Inferior parietal cortex (tissue), 1 donor: ENCODE measurements around the gene STK11IP.
A peak's percentile ranks its signal among the peaks of the same experiment; 100 is the strongest.

Source experiments
- DNase-seq: peaks from one replicate; pipeline ENCODE4 v3.0.0-alpha.2; 2016; ENCODE audit errors: extremely low spot score

The STK11IP gene

GRCh38 chr2:219578811-219579613, 18.6 kb upstream of the STK11IP start:
- DNase-seq: no peak

- DNase-seq: no peak
Observed at GRCh38 chr2:219581346-219581745, 16.3 kb upstream of the STK11IP start.

GRCh38 chr2:219591091-219591490, 6.6 kb upstream of the STK11IP start:
- DNase-seq: no peak

DNA sequence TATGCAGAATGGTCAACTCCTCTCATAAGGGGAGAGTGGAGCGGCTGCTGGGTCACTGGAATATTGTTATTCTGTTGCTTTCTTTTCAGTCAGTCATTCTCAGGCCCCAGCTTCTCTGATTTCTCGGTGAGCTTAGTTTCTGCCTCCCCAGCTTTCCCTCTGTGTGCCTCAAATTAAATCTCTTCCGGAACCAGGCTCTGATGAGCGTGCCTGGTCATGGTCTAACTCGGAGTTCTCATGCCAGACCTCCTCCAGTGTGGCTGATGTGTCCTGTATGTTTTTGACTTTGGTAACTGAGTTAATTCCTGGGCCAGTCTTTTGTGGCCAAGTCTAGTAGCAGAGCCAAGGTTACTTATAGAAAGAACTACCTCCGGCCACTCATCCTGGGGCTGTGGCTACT, 4.9 kb upstream of the STK11IP start:
- no peak for DNase-seq

DNA sequence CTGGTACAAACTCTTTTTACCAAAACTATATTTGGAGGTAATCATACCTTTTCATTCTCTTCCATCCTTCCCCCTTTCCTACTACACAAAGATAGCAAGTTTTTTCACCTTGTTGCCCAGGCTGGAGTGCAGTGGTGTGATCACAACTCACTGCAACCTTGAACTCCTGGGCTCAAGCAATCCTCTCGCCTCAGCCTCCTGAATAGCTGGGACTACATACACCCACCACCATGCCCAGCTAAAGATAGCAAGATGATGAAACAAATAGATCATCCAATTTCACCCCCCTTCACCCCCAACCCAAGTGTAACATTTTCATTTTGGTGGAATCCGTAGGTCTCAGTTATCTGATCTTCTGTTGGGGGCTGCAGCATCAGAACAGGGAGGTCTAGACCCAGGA, 4.5 kb upstream of the STK11IP start:
- no peak for DNase-seq

DNA sequence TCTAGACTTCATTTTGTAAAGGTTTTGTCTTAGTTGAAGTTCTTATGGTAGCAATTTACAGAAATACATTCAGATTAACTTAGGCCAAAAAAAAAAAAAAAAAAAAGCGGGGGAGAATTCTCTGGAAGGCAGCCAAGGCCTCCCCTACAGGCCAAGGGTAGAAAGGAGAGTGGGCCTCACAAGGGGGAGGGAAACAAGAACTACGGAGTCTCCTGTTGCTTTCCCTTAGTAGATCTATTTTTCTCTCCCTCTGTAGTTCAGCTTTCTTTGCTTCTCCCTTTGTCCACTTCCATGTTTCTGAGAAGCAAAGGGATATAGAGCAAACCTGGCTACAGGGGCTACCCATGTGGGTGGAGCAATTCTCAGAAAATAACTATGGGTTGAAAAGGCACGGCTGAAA, 2.4 kb upstream of the STK11IP start:
- DNase-seq: no peak

- peak; percentile 52 for DNase-seq
Observed at GRCh38 chr2:219596954-219597551, 604 bp upstream of the STK11IP start.

DNA sequence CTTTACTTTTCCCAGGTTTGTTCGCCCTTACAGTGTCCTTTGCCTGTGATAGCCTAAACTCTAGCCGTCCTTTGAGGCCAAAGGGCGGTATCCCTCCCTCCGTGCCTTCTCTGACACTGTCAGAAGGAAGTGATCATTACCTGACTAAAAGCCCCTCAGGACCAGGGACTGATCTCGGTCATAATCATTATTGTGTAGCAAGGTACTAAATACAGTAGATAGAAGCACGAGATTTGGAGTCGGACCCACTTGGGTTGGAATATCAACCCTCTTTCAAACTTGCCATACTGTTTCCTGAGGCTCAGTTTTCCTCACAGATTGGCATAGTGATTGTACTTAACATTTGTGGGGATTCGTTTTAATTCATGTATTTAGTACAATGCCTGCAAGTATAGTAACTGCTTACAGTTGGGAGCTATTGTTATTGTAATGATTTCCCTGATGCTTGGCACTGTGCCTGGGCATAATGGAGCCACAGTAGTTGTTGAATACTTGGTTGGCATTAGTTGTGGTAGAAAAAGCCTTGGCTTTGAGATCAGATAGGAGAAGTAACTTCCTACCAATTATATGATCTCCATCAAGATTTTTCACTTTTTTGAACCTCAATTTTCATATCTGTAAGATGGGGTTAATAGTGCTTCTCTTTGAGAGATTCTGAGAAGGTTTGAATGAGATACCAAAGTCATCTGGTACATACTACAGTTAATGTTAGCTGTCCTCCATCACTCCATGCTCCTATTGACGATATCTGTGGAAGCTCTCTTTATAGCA, 836 bp downstream of the STK11IP start:
- no peak for DNase-seq

DNA sequence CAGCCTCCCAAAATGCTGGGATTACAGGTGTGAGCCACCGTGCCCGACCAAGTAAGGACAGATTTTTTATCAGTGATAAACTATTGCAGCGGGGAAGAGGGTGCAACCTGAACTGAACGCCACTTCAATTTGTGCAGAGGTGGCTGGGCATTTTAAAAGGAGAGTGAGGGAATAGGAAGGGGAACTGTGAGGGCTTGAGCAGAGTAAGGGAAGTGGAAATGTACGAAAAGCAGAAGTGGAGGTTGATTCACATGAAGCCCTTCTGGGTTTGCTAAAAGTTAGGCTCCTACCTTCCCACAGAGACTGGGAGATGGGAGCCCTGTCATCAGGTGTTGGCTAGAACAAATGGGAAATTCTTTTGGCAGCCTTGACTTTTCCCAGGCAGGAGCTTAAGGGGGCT, 6.1 kb downstream of the STK11IP start:
- no peak for DNase-seq

DNA sequence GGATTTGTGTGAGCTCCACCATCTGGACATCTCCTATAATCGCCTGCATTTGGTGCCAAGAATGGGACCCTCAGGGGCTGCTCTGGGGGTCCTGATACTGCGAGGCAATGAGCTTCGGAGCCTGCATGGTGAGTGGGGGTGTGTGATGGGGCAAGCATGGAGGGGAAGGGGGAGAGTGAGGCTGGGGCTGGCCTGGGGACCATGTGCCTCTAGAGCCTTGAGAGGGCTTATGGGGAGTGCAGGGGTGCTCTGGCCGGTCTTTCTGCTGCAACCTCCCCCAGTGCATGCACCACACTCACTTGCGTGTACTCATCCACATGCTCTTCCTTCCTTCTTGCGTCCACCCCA, 7.9 kb downstream of the STK11IP start:
- DNase-seq: no peak

- no peak for DNase-seq
Observed at GRCh38 chr2:219607931-219608330, 10.3 kb downstream of the STK11IP start.

GRCh38 chr2:219608399-219608964, 10.8 kb downstream of the STK11IP start:
- DNase-seq: no peak

GRCh38 chr2:219609149-219609750, 11.6 kb downstream of the STK11IP start:
- no peak for DNase-seq

DNA sequence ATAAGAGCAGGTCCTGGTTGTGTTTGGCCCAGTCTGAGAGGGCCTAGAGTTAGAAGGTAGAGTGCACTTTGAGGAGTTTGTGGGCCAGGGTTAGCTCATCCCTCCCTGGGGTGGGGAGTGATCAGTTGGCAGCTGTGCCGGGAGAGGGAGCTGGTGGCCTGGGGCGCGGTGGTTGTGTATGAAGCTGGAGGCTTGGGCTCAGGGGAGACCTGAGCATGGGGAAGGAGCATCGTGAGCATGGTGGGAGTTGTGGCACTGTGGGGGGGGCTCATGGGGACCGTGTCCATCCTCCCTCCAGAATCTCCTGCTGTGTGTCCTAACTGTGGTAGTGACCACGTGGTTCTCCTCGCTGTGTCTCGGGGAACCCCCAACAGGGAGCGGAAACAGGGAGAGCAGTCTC, 13.6 kb downstream of the STK11IP start:
- no peak for DNase-seq

DNA sequence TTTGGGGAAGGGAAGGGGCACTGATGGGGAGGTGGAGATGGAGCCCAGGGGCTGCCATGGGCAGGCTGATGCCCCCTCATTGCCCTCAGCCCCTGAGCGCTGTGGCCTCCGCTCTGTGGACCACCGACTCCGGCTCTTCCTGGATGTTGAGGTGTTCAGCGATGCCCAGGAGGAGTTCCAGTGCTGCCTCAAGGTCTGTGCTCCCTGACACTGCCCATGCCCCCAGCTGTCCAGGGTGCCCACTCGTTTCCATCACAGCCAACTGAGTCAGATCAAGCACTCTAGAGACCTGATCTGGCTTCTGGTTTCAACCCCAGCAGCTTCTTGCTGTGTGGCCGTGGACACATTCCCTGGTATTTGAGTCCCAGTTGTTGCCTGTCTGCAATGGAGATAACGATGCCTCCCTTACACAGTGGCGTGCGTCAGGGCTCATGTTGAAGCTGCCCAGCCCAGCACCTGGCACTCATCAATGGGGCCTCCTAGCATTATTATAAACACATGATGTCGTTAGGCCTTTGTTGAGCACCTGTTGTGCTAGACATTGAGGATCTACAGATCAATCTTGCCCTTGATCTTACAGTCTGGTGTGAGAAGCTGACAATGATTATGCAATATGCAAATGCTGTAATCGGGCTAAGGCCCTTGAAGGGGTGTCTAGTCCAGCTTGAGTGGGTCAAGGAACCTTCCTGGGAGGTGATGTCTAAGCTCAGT, 14.4 kb downstream of the STK11IP start:
- DNase-seq: no peak

- DNase-seq: no peak
Observed at GRCh38 chr2:219612577-219613286, 15.1 kb downstream of the STK11IP start.

DNA sequence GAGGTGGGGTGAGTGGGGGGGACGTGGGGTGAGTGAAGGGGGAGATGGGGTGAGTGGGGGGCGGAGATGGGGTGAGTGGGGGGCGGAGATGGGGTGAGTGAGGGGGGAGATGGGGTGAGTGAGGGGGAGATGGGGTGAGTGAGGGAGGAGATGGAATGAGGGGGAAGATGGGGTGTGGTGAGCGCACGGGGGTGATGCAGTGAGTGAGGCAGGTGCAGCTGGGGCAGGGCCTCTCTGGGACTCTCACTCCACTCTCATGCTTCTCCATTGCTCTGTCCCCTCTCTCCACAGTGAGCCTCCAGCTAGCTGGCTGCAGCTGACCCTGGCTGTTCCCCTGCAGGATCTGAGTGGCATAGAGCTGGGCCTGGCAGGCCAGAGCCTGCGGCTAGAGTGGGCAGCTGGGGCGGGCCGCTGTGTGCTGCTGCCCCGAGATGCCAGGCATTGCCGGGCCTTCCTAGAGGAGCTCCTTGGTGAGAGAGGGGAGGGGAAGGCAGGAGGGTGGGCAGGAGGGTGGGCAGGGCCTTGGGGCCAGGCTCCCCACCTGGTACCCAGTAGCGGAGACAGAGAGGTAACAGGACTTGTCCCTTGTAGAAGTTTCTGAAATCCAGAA, 15.9 kb downstream of the STK11IP start:
- no peak for DNase-seq

DNA sequence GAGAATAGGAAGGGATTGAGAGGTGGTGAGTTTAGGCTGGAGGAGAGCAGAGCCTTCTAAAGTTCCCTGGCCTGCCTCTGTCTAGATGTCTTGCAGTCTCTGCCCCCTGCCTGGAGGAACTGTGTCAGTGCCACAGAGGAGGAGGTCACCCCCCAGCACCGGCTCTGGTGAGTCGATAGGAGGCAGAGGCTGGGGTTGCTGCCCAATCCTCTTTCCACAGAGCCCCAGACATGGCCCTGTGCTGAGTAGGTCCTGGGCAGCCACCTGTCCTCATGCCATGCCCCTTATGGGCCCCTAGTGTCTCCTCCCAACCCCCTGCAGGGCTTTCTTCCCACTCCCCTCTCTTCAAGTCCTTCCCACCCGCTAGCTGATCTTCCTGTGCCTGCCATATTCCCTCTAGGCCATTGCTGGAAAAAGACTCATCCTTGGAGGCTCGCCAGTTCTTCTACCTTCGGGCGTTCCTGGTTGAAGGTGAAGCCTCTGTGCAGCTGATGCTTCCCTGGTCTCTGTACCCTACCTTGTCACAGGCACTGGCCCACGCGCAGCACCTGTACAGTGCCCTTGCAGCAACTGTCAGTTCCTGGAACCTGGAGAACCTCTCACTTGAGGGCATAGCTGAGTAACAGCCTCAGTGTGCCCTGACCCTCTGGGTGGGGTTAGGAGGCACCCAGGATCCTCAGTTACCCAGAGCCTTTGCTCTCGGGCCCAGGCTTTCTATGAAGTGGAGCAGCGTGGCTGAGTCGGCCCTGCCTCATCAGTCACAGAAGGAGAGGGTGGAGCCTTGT, 16.6 kb downstream of the STK11IP start:
- DNase-seq: no peak

- no peak for DNase-seq
Observed at GRCh38 chr2:219615036-219615435, 17.4 kb downstream of the STK11IP start.

DNA sequence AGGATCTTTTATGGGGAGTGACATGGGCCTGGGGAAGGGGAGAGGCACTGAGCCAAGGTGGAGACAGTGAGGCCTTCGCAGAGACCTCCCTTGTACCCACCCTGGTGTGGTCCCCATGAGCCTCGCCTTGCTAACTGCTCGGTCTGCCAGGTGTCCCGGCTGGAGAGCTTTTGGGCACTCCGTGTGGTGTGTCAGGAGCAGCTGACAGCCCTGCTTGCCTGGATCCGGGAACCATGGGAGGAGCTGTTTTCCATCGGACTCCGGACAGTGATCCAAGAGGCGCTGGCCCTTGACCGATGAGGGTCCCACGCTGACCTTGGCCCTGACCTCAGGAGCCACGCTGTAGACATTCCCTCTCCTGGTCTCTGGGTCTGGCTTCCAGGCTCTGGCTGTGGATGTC, 18.2 kb downstream of the STK11IP start:
- DNase-seq: no peak
